ENCODE measurements around the gene PUS7.

DNA sequence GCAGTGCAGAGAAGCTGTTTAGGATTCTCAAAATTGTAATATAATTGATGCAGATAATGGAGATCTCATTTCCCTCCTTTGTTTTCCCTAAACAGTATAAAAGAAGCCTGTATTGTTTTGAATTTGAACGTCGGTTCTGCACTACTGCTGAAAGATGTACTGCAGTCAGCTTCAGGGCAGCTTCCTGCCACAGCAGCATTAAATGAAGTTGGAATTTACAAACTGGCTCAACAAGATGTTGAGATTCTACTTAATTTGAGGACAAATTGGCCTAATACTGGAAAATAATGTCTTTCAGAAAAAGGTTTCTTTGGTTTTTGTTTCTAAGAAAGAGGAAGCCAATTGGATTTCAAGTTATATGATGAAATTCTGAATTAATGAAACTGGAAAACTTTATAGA lies 45.0 kb upstream of the PUS7 start:
- TF ChIP-seq CTCF (IDR thresholded peaks at IDR 0.05): no peak
- no peak for TF ChIP-seq POLR2A (IDR thresholded peaks at IDR 0.05)
